ENCODE data around the gene HIRA. TPM values are rescaled to one million over a fixed set of nuclear protein-coding genes. Genes with fewer than 3 reads are reported as not detected.
"Not testable (repeated sequence)": the region's sequence is repeated elsewhere in the genome, so short reads cannot be mapped to it uniquely, and the experiment has no call there.

Gene HIRA
- polyA plus RNA-seq, 1 experiment: 17.1 TPM

DNA sequence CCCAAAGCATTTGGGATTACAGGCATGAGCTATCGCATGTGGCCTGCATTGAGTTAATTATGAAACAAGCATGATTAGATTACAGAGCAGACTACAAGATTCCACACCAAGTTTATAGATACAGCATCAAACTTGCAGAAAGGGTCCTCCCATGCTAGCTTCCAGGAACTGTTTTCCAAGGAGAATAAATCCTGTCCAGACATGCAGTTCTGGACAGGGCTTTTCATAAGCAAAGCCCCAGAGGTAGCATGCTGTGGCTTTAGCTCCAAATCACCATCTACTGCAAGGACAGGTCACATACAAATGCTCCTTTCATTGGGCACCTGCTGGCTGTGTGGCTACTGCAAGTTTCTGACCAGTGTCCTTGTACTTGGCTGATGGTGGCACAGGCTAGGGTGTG lies 57.1 kb downstream of the HIRA start:
- H3K36me3 ChIP-seq (ENCODE audit: control insufficient read depth, insufficient read depth, low read length): peaks cover 34% of the 10 kb centered on the region
- TF ChIP-seq, protein P1, sequence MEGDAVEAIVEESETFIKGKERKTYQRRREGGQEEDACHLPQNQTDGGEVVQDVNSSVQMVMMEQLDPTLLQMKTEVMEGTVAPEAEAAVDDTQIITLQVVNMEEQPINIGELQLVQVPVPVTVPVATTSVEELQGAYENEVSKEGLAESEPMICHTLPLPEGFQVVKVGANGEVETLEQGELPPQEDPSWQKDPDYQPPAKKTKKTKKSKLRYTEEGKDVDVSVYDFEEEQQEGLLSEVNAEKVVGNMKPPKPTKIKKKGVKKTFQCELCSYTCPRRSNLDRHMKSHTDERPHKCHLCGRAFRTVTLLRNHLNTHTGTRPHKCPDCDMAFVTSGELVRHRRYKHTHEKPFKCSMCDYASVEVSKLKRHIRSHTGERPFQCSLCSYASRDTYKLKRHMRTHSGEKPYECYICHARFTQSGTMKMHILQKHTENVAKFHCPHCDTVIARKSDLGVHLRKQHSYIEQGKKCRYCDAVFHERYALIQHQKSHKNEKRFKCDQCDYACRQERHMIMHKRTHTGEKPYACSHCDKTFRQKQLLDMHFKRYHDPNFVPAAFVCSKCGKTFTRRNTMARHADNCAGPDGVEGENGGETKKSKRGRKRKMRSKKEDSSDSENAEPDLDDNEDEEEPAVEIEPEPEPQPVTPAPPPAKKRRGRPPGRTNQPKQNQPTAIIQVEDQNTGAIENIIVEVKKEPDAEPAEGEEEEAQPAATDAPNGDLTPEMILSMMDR (IDR thresholded peaks at IDR 0.05; ENCODE audit: insufficient read depth, low read depth, low read length): no peak
- POLR2A ChIA-PET: no interaction called here
- no peak overlapping the region for H3K4me3 ChIP-seq (ENCODE audit: low read depth, low read length)
- no peaks in the 10 kb centered on the region for H3K27me3 ChIP-seq (ENCODE audit: control insufficient read depth, insufficient read depth, low read length)
- CTCF ChIA-PET: interaction anchor here (1.1 kb wide), 1 partner anchor 14 kb away, joined by 4 read pairs; no protein-coding TSS in a partner anchor
- DNase-seq (ENCODE audit: low read depth): no peak

DNA sequence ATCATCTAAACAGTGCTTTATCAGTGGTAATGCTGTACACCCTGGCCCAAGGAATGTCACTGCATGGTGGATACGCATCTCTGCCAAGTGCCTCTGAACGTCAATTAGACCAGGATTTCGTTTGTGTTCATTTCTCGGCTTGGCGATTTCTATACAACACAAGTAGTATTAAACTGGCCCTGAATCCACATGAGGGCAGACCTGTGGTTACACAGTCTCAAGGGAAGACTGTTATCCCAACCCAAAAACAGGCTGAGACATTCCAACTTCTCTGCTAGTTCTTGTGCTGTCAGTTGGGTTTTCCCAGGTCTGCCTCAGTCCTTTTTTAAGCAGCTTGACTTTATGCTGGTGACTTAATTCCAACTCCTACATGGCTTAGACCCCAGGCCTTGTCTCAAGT lies 58.1 kb downstream of the HIRA start:
- H3K4me3 ChIP-seq (ENCODE audit: low read depth, low read length): no peak overlapping the region
- CTCF ChIA-PET: no interaction called here
- H3K27me3 ChIP-seq (ENCODE audit: control insufficient read depth, insufficient read depth, low read length): no peaks in the 10 kb centered on the region
- POLR2A ChIA-PET: no interaction called here
- TF ChIP-seq, protein P1 (IDR thresholded peaks at IDR 0.05; ENCODE audit: insufficient read depth, low read depth, low read length): no peak
- DNase-seq (ENCODE audit: low read depth): no peak
- peaks cover 39% of the 10 kb centered on the region for H3K36me3 ChIP-seq (ENCODE audit: control insufficient read depth, insufficient read depth, low read length)

DNA sequence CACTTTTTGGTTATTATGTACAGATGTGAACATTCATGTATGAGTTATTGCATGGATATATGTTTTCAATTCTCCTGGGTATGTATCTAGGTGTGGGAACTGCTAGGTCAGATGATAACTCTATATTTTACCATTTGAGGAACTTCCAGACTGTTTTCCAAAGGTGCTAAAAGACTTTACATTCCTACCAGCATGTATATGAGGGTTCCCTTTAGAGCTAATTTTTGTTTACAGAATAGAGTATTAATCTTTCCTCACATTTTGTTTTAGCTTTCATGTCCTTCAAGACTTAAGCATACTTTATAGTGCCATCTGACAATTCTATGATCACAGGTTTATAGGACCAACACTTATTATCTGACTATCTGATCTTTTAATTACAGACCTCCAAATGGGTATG lies 59.6 kb downstream of the HIRA start:
- Histone ChIP-seq H3K4me3 (ENCODE audit: low read depth, low read length) (no peak overlapping the region), H3K27me3 (ENCODE audit: control insufficient read depth, insufficient read depth, low read length) (no peaks in the 10 kb centered on the region), H3K36me3 (ENCODE audit: control insufficient read depth, insufficient read depth, low read length) (peaks cover 34% of the 10 kb centered on the region)
- ChIA-PET POLR2A (no interaction called here), CTCF (interaction anchor here (1.2 kb wide), 1 partner anchor 24 kb away, joined by 4 read pairs; no protein-coding TSS in a partner anchor)
- DNase-seq (ENCODE audit: low read depth): no peak
- TF ChIP-seq, protein P1 (IDR thresholded peaks at IDR 0.05; ENCODE audit: insufficient read depth, low read depth, low read length): no peak

DNA sequence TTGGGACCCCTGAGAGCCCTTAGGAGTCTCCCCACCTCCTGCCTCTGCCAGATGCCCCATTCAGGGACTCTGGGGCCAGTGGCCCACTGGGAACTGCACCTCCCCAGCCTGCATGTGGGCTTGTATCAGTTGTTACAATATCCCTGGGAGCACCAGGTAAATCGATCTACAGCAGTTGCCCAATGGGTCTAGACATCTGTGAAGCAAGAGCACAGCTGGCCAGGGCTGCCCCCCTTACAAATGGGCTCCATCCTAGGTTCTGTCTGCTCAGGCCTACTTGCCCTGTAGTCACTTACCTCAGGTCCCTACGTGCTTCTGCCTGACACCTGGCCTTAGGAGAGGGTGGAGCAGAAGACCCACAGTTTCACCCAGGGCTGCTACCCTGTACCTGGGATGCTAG lies 62.7 kb downstream of the HIRA start:
- POLR2A ChIA-PET: no interaction called here
- CTCF ChIA-PET: interaction anchor here (1.6 kb wide), 1 partner anchor 190 kb away, joined by 4 read pairs; the partner anchor contains the start of gene SLC25A1
- Histone ChIP-seq H3K36me3 (ENCODE audit: control insufficient read depth, insufficient read depth, low read length) (peaks cover 15% of the 10 kb centered on the region), H3K4me3 (ENCODE audit: low read depth, low read length) (no peak overlapping the region), H3K27me3 (ENCODE audit: control insufficient read depth, insufficient read depth, low read length) (no peaks in the 10 kb centered on the region)
- no peak for DNase-seq (ENCODE audit: low read depth)
- TF ChIP-seq, protein P1 (IDR thresholded peaks at IDR 0.05; ENCODE audit: insufficient read depth, low read depth, low read length): no peak

DNA sequence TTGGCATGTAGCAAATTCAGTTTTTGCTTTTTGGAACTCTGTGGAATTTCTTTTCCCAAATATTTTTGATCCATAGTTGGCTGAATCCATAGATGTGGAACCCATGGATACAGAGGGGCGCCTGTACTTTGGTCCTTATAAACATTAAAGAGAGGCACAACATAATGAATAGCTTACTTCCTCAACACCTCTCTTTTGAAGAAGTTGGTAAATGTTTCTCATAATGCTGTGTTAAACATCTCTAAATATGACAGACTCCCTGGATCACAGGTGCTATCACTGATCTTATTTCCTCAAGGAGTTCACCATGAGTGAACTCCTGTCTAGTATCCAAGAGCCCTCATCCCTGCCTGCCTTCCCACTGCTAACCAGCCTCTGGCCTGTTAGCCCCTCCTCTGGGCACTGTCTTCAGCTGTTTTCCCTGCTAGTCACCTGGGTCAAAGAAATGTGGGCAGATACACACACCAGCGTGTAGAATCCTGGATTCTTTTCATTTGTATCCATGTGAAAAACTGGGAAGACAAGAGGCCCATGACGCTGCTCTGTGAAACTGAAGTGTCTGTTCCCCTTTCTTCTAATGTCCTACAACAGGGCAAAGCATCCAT lies 63.7 kb downstream of the HIRA start:
- POLR2A ChIA-PET: no interaction called here
- H3K36me3 ChIP-seq (ENCODE audit: control insufficient read depth, insufficient read depth, low read length): peaks cover 10% of the 10 kb centered on the region

DNA sequence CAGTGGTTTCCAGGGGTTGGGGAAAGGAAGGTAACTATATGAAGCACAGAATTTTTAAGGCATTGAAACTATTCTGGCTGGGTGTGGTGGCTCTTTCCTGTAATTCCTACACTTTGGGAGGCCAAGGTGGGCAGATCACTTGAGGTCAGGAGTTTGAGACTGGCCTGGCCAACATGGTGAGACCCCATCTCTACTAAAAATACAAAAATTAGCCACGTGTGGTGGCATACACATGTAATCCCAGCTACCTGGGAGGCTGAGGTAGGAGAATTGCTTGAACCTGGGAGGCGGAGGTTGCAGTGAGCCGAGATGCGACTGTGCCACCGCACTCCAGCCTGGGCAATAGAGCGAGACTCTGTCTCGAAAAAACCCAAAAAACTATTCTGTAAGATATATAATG lies 68.0 kb downstream of the HIRA start:
- DNase-seq (ENCODE audit: low read depth); H3K4me3 ChIP-seq (ENCODE audit: low read depth, low read length); H3K27me3 ChIP-seq (ENCODE audit: control insufficient read depth, insufficient read depth, low read length); POLR2A ChIA-PET: not testable (repeated sequence)
- peaks cover 27% of the 10 kb centered on the region for H3K36me3 ChIP-seq (ENCODE audit: control insufficient read depth, insufficient read depth, low read length)
- CTCF ChIA-PET: interaction anchor here (2.0 kb wide), 1 partner anchor 184 kb away, joined by 8 read pairs; the partner anchor contains the start of gene SLC25A1

More for the DNA sequence above, 63.7 kb downstream of the HIRA start:
- CTCF ChIA-PET: interaction anchor here (1.6 kb wide), 1 partner anchor 189 kb away, joined by 4 read pairs; the partner anchor contains the start of gene SLC25A1
- Histone ChIP-seq H3K27me3 (ENCODE audit: control insufficient read depth, insufficient read depth, low read length) (no peaks in the 10 kb centered on the region), H3K4me3 (ENCODE audit: low read depth, low read length) (no peak overlapping the region)
- TF ChIP-seq, protein P1 (IDR thresholded peaks at IDR 0.05; ENCODE audit: insufficient read depth, low read depth, low read length): no peak
- DNase-seq (ENCODE audit: low read depth): no peak
